Heart left ventricle (tissue), 13 donors: ENCODE results near the gene WDR77.

Source experiments
- POLR2A ChIP-seq, 2 donors: fragments of 450-650 bp; IDR thresholded peaks; one replicate each; pipeline ENCODE4 v1.6.1; 2017; ENCODE audit warnings: antibody characterized with exemption in 2 of 2, mild to moderate bottlenecking in 2 of 2, moderate library complexity in 2 of 2
- TF ChIP-seq, protein P1 (sequence below), 12 donors: fragments of 200-600 bp; sonication (generic) in 4 of 12; IDR thresholded peaks; one replicate each; pipeline versions ENCODE4 v1.5.0 to v1.8.0; 2018 to 2022; ENCODE audit warnings: antibody characterized with exemption in 12 of 12, mild to moderate bottlenecking in 5 of 12
- donor health status: ischemic (EF 13 %, LVEDD 7.1; RV severe dilation, severe dysfunction).
- donor health status: DM: no; HTN: yes; CAD: no.
- donor health status: DM: no; HTN: no; CAD: no.
- donor health status: ischemic (EF 25% LVEDD 6.9; RV normal size, moderate dysfunction).
- donor health status: ischemic (EF 25% LVEDD 5.7; RV mildly dilated, moderate dysfunction).
- donor health status: ischemic (EF 35%, LVEDD 5.7; RV mildly dilated, moderate dysfunction).
- donor health status: nonischemic (EF 11% LVEDD 7.7; RV severe dilation, severe dysfunction).
- donor health status: DM: yes; HTN: yes; CAD: no.
- donor health status: PGD.
- donor health status: ischemic (EF 29% LVEDD 5.4; RV normal size, mild dysfunction).
- donor health status: nonischemic (EF 23%, LVEDD 6.1; RV moderate dilation, normal function).

DNA sequence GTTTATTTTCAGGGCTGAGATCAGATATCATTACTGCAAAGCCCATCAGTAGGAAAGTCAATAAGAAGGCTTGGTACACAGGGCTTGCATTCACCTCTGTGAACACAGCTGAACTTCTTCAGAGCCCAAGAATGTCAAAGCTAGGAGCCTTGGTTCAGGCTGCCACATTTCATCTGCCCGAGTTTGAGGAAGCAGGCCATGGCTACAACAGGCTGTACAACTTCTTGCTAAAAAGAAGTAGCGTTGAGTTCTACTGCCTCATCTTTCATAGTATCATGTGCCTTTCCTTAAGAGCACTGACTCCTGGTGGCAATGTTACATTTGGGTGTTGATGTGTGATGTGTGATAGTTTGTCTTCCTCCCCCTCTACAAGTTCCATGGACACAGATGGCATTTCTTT is 34.8 kb upstream of the WDR77 start:
- TF ChIP-seq POLR2A (IDR thresholded peaks at IDR 0.05), result no peak
- TF ChIP-seq, protein P1, sequence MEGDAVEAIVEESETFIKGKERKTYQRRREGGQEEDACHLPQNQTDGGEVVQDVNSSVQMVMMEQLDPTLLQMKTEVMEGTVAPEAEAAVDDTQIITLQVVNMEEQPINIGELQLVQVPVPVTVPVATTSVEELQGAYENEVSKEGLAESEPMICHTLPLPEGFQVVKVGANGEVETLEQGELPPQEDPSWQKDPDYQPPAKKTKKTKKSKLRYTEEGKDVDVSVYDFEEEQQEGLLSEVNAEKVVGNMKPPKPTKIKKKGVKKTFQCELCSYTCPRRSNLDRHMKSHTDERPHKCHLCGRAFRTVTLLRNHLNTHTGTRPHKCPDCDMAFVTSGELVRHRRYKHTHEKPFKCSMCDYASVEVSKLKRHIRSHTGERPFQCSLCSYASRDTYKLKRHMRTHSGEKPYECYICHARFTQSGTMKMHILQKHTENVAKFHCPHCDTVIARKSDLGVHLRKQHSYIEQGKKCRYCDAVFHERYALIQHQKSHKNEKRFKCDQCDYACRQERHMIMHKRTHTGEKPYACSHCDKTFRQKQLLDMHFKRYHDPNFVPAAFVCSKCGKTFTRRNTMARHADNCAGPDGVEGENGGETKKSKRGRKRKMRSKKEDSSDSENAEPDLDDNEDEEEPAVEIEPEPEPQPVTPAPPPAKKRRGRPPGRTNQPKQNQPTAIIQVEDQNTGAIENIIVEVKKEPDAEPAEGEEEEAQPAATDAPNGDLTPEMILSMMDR (IDR thresholded peaks at IDR 0.05), result no peak
